ENCODE measurements around the gene RIPK4. TPM values are rescaled to one million over a fixed set of nuclear protein-coding genes. Genes with fewer than 3 reads are reported as not detected.

The RIPK4 gene
- total RNA-seq, 8 experiments from 2014 or later, result 0.18 to 0.57 (median 0.38) TPM; not detected in 1

DNA sequence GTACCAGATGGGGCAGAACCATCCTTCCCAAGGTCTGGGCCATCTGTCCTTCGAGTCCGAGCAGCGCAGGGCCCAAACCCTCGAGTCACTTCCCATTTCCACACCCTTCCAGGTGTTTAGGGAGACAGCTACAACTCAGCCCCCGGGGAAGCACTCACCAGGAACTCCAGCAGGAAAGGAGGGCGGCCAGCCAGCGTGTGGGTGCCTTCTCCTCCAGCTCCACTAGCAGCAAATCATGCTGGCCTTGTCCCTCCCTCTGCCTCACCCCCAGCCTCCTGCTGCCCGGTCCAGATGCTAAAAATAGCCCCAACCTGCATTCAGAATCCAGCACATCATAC, 56.1 kb downstream of the RIPK4 start:
- in situ Hi-C loops (cut with MboI; ENCODE audit: low pct_unique_long_range_greater_than_20kb in 2 of 9, low sequenced_read_pairs in 9 of 9, unreplicated experiment in 9 of 9), result no loop called here
- 80 to 100% (median 84%) methylated on average over 2 to 7 of the region's 8 CpGs; no CpG with 5 or more reads in 4 of the 10 experiments for WGBS, 10 experiments
- H3K27ac ChIP-seq, result no peak overlapping the region
- H3K4me1 ChIP-seq (replicated peaks in 1 of 2), result peaks cover 9 to 12% of the 10 kb centered on the region in 2 donors
- no peak overlapping the region for H3K4me3 ChIP-seq
- no peak for ATAC-seq (replicated peaks in 6 of 8)

DNA sequence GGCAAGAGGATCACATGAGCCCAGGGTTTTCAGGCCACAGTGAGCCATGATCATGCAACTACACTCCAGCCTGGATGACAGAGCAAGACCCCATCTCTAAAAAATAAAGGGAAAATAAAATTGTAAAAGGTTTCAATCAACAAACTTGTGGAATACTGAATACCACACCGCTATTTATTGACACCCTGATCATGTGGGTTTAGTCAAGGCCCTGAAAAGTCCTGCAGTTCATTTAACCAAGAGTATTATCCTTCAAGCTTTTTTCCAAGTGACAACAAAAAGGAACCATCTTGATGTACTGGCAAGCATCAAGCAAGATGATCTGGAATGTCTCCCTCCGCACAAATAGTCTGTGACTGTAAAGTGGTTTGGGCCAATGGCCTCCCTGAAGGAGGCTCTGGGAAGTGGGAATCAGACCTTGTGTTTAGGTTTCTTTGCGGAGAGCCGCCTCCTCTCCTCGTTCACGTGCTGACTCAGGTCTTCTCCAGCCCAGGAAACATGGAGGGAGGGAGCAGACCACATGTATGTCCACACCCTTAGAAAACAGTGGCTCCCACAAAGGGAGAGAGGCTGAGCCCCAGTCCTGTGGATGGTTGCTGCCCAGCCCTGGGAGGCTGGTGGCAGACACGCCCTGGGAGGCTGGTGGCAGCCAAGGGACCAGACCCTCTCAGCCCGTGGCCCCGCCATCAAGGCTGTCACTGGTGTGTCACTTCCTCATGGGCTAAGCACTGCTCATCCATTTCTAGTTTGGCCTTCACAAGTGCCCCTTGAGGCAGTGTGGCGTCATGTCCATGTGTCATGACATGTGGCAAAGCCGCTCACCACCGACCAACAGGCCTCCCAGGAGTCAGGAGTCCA, 56.7 kb downstream of the RIPK4 start:
- 50 to 100% (median 75%) methylated on average over 2 to 6 of the region's 12 CpGs; no CpG with 5 or more reads in 3 of the 10 experiments for WGBS, 10 experiments
- Histone ChIP-seq H3K4me1 (replicated peaks in 1 of 2) (peaks cover 9 to 12% of the 10 kb centered on the region in 2 donors), H3K4me3 (no peak overlapping the region), H3K27ac (no peak overlapping the region)
- in situ Hi-C loops (cut with MboI; ENCODE audit: low pct_unique_long_range_greater_than_20kb in 2 of 9, low sequenced_read_pairs in 9 of 9, unreplicated experiment in 9 of 9), result no loop called here
- peak in 1 of 8 experiments; percentile 63 for ATAC-seq (replicated peaks in 6 of 8)

GRCh38 chr21:41709166-41709565, 57.7 kb downstream of the RIPK4 start:
- ATAC-seq (replicated peaks in 6 of 8), result no peak
- Histone ChIP-seq H3K27ac (no peak overlapping the region), H3K4me3 (no peak overlapping the region), H3K4me1 (replicated peaks in 1 of 2) (peaks cover 9 to 12% of the 10 kb centered on the region in 2 donors)
- whole genome bisulfite sequencing, 10 experiments, result 0 to 100% (median 73%) methylated on average over 1 to 6 of the region's 7 CpGs; no CpG with 5 or more reads in 4 of the 10 experiments
- in situ Hi-C loops (cut with MboI; ENCODE audit: low pct_unique_long_range_greater_than_20kb in 2 of 9, low sequenced_read_pairs in 9 of 9, unreplicated experiment in 9 of 9), result no loop called here

GRCh38 chr21:41707960-41708330, 58.9 kb downstream of the RIPK4 start:
- ATAC-seq (replicated peaks in 6 of 8), result no peak
- Histone ChIP-seq H3K4me1 (replicated peaks in 1 of 2) (peaks cover 9 to 12% of the 10 kb centered on the region in 2 donors), H3K27ac (no peak overlapping the region), H3K4me3 (no peak overlapping the region)
- in situ Hi-C loops (cut with MboI; ENCODE audit: low pct_unique_long_range_greater_than_20kb in 2 of 9, low sequenced_read_pairs in 9 of 9, unreplicated experiment in 9 of 9), result no loop called here

GRCh38 chr21:41707231-41707959, 59.5 kb downstream of the RIPK4 start:
- H3K4me3 ChIP-seq, result no peak overlapping the region
- no peak for ATAC-seq (replicated peaks in 6 of 8)
- peaks cover 7% of the 10 kb centered on the region in 2 donors for H3K4me1 ChIP-seq (replicated peaks in 1 of 2)
- no peak overlapping the region for H3K27ac ChIP-seq
- 9 to 87% (median 48%) methylated on average over 2 to 5 of the region's 6 CpGs for WGBS, 10 experiments
- in situ Hi-C loops (cut with MboI; ENCODE audit: low pct_unique_long_range_greater_than_20kb in 2 of 9, low sequenced_read_pairs in 9 of 9, unreplicated experiment in 9 of 9), result no loop called here

- peak in 5 of 8 experiments; percentile 38 to 70 (median 48) for ATAC-seq (replicated peaks in 6 of 8)
These were observed 60.2 kb downstream of the RIPK4 start for GRCh38 chr21:41706678-41707077.

GRCh38 chr21:41706263-41706639, 60.6 kb downstream of the RIPK4 start:
- in situ Hi-C loops (cut with MboI; ENCODE audit: low pct_unique_long_range_greater_than_20kb in 2 of 9, low sequenced_read_pairs in 9 of 9, unreplicated experiment in 9 of 9), result no loop called here
- 0 to 72% (median 40%) methylated on average over 1 to 3 of the region's 4 CpGs; no CpG with 5 or more reads in 2 of the 10 experiments for WGBS, 10 experiments
- peak in 3 of 8 experiments; percentile 11 to 61 (median 58) for ATAC-seq (replicated peaks in 6 of 8)

More at GRCh38 chr21:41706678-41707077, 60.2 kb downstream of the RIPK4 start:
- in situ Hi-C loops (cut with MboI; ENCODE audit: low pct_unique_long_range_greater_than_20kb in 2 of 9, low sequenced_read_pairs in 9 of 9, unreplicated experiment in 9 of 9), result no loop called here
- no peak overlapping the region for H3K27ac ChIP-seq
- no peak overlapping the region for H3K4me3 ChIP-seq
- 38 to 87% (median 57%) methylated on average over 2 to 3 of the region's 3 CpGs for WGBS, 10 experiments
- H3K4me1 ChIP-seq (replicated peaks in 1 of 2), result peaks cover under 1 to 2% of the 10 kb centered on the region in 2 donors

GRCh38 chr21:41705546-41706262, 61.1 kb downstream of the RIPK4 start:
- 40 to 93% (median 82%) methylated on average over 1 to 14 of the region's 16 CpGs; no CpG with 5 or more reads in 2 of the 10 experiments for WGBS, 10 experiments
- in situ Hi-C loops (cut with MboI; ENCODE audit: low pct_unique_long_range_greater_than_20kb in 2 of 9, low sequenced_read_pairs in 9 of 9, unreplicated experiment in 9 of 9), result no loop called here
- Histone ChIP-seq H3K4me1 (replicated peaks in 1 of 2) (no peaks in the 10 kb centered on the region), H3K4me3 (no peak overlapping the region), H3K27ac (no peak overlapping the region)
- ATAC-seq (replicated peaks in 6 of 8), result no peak

More at GRCh38 chr21:41706263-41706639, 60.6 kb downstream of the RIPK4 start:
- Histone ChIP-seq H3K4me3 (no peak overlapping the region), H3K27ac (no peak overlapping the region), H3K4me1 (replicated peaks in 1 of 2) (no peaks in the 10 kb centered on the region)

GRCh38 chr21:41703857-41704501, 62.9 kb downstream of the RIPK4 start:
- in situ Hi-C loops (cut with MboI; ENCODE audit: low pct_unique_long_range_greater_than_20kb in 2 of 9, low sequenced_read_pairs in 9 of 9, unreplicated experiment in 9 of 9), result no loop called here
- H3K4me1 ChIP-seq (replicated peaks in 1 of 2), result no peaks in the 10 kb centered on the region
- WGBS, 10 experiments, result 43 to 100% (median 58%) methylated on average over 1 to 4 of the region's 18 CpGs; no CpG with 5 or more reads in 7 of the 10 experiments
- no peak for ATAC-seq (replicated peaks in 6 of 8)
- H3K4me3 ChIP-seq, result no peak overlapping the region
- H3K27ac ChIP-seq, result no peak overlapping the region

GRCh38 chr21:41701749-41702148, 65.1 kb downstream of the RIPK4 start:
- 89 to 100% (median 95%) methylated on average over 1 to 10 of the region's 10 CpGs; no CpG with 5 or more reads in 5 of the 10 experiments for WGBS, 10 experiments
- no peak for ATAC-seq (replicated peaks in 6 of 8)
- Histone ChIP-seq H3K4me1 (replicated peaks in 1 of 2) (no peaks in the 10 kb centered on the region), H3K4me3 (no peak overlapping the region), H3K27ac (no peak overlapping the region)
- in situ Hi-C loops (cut with MboI; ENCODE audit: low pct_unique_long_range_greater_than_20kb in 2 of 9, low sequenced_read_pairs in 9 of 9, unreplicated experiment in 9 of 9), result no loop called here

DNA sequence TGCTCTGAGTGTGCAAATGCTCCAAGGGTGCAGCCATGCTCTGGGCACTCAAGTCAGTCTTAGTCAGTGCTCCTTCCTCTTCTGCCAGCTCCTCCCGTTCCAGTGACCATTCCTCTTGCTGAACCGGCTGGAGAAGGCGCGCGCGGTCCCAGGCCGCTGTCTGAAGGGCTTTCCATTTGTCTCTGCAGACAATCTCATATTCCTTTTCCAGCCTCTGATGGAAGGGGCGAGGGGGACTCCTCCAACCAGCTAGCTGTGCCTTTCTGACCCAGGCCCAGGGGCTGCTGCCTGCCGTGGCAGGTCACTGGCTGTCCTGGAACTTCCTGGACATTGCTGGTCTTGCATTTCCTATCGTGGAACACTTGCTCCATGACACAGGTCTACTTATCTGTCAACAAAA, 67.5 kb downstream of the RIPK4 start:
- Histone ChIP-seq H3K27ac (no peak overlapping the region), H3K4me1 (replicated peaks in 1 of 2) (peaks cover 0 to 5% of the 10 kb centered on the region in 2 donors), H3K4me3 (no peak overlapping the region)
- in situ Hi-C loops (cut with MboI; ENCODE audit: low pct_unique_long_range_greater_than_20kb in 2 of 9, low sequenced_read_pairs in 9 of 9, unreplicated experiment in 9 of 9), result no loop called here
- no peak for ATAC-seq (replicated peaks in 6 of 8)
- WGBS, 10 experiments, result 0 to 89% (median 73%) methylated on average over 1 to 10 of the region's 10 CpGs; no CpG with 5 or more reads in 6 of the 10 experiments

DNA sequence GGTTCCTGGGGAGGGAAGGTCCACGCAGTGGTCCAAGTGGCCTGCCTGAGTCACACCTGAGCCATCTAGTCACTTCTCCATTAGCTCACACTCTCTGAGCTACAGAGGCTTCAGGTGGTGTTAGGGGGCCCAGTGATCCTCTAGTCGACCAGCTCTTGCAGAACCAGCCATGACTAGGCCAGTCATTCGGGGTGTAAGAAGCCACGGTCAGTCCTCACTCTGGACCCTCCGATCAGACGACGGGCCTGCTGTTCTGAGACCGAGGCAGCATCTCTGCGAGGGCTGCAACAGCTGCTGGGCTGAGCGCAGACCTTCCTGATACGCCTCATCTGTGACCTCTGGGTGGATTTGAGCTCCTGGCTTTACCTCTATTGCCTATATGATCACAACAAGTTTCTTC, 68.8 kb downstream of the RIPK4 start:
- 0 to 100% (median 90%) methylated on average over 1 to 10 of the region's 11 CpGs; no CpG with 5 or more reads in 2 of the 10 experiments for WGBS, 10 experiments
- ATAC-seq (replicated peaks in 6 of 8), result no peak
- H3K27ac ChIP-seq, result no peak overlapping the region
- in situ Hi-C loops (cut with MboI; ENCODE audit: low pct_unique_long_range_greater_than_20kb in 2 of 9, low sequenced_read_pairs in 9 of 9, unreplicated experiment in 9 of 9), result no loop called here
- H3K4me1 ChIP-seq (replicated peaks in 1 of 2), result peaks cover 0 to 5% of the 10 kb centered on the region in 2 donors
- no peak overlapping the region for H3K4me3 ChIP-seq

Measured in motor neuron (in vitro differentiated cells).